PC-3 (cell line): ENCODE results near the gene TUBB.

ENCODE experiments used
- CTCF ChIP-seq: fragments of 300-600 bp; sonication (generic); conservative IDR thresholded peaks from 2 replicates; pipeline ENCODE4 v1.5.1; 2017; ENCODE audit warnings: antibody characterized with exemption, low read depth, mild to moderate bottlenecking, low read length
- EZH2 ChIP-seq: fragments of 300-600 bp; sonication (generic); IDR thresholded peaks from one replicate; pipeline ENCODE4 v1.6.1; 2017; ENCODE audit warnings: antibody characterized with exemption, mild to moderate bottlenecking, low read length; ENCODE audit not compliant: unreplicated experiment
- EZH2phosphoT487 ChIP-seq: fragments of 300-600 bp; sonication (generic); IDR thresholded peaks from 2 replicates; pipeline ENCODE4 v1.6.1; 2018; ENCODE audit warnings: mild to moderate bottlenecking, antibody characterized with exemption, low read length, borderline replicate concordance

- TF ChIP-seq CTCF (no peak), EZH2phosphoT487 (no peak), EZH2 (no peak)
These were observed 5.8 kb downstream of the TUBB start for GRCh38 chr6:30725713-30726505.
